Psoas muscle (tissue), 8 donors: ENCODE data around the gene GATA2. TPM values are rescaled to one million over a fixed set of nuclear protein-coding genes. Genes with fewer than 3 reads are reported as not detected.

ENCODE experiments used
- ATAC-seq, 4 donors: fragments of 200-7000 bp; cut with Tn5 transposase; one replicate each; pipeline ENCODE4 v1.9.1; 2020; ENCODE audit warnings: moderate library complexity in 3 of 4, mild to moderate bottlenecking in 2 of 4
- DNase-seq, 2 donors: peaks; one replicate each; pipeline ENCODE4 v3.0.0-alpha.2; 2020
- H3K27ac ChIP-seq: fragments of 200-600 bp; one replicate; pipeline ENCODE4 v1.8.0; 2022
- H3K27me3 ChIP-seq, 3 donors: fragments of 200-600 bp in 1 of 3; one replicate each; pipeline versions ENCODE4 v1.6.1 to v1.8.0; 2013 to 2022; ENCODE audit warnings: low read length in 2 of 3, mild to moderate bottlenecking in 2 of 3, moderate library complexity in 1 of 3; ENCODE audit not compliant: insufficient read depth in 3 of 3
- H3K36me3 ChIP-seq, 2 donors: fragments of 200-600 bp in 1 of 2; one replicate each; pipeline versions ENCODE4 v1.6.1 to v1.8.0; 2013 to 2022; ENCODE audit warnings: low read depth in 1 of 2, mild to moderate bottlenecking in 1 of 2, moderate library complexity in 1 of 2; ENCODE audit not compliant: insufficient read depth in 1 of 2
- H3K4me1 ChIP-seq: fragments of 200-600 bp; one replicate; pipeline ENCODE4 v1.8.0; 2022
- H3K4me3 ChIP-seq: fragments of 200-600 bp; one replicate; pipeline ENCODE4 v1.8.0; 2022; ENCODE audit warnings: mild to moderate bottlenecking
- H3K9me3 ChIP-seq: fragments of 200-600 bp; one replicate; pipeline ENCODE4 v1.8.0; 2022
- CTCF ChIP-seq: fragments of 200-600 bp; IDR thresholded peaks from one replicate; pipeline ENCODE4 v1.8.0; 2022; ENCODE audit warnings: antibody characterized with exemption
- WGBS, 3 donors: extraction: QIAGEN DNeasy Blood & Tissue Kit; methylation state at CpG; one replicate each; pipeline versions ENCODE4 v1.1.6 to v1.1.7; 2013; 5-methylcytosine and 5-hydroxymethylcytosine counted together
- intact Hi-C, 2 donors: fragments of 100-400 bp; cut with DNase I; formaldehyde crosslinking; loops; one replicate each; pipeline versions ENCODE4 v1.11.0 to v1.14.2; 2022
- polyA plus RNA-seq, 3 donors: library from polyadenylated mRNA; stranded (reverse); fragments of 200-250 nt; gene quantifications; one replicate each; pipeline ENCODE4 v1.2.3, GENCODE V29; 2013
- total RNA-seq, 4 donors: library from RNA; stranded (reverse); fragmentation: NEBNext Ultra II Directional in 2 of 4; extraction: Animal tissue kit (Norgen Biotek cat#: 25700) in 2 of 4; gene quantifications; one replicate each; pipeline versions ENCODE4 v1.2.1 to v1.2.4, GENCODE V29; 2021 to 2023
- donor health status: healthy with polysubstance abuse.
- donor health status: DM: no; HTN: no; CAD: no; lungs with moderate emphysema.
- donor health status: Bipolar disorder and iron deficiency.
- donor health status: healthy.
- donor health status: DM: yes; HTN: yes; CAD: no.
- donor health status: DM: no; HTN: no; CAD: no.
- donor health status: DM: no; HTN: no; CAD: no.
- donor health status: DM: yes; HTN: yes; CAD: no.

The GATA2 gene
- total and polyA plus RNA-seq, 7 donors = 4.2 to 8.8 (median 6.5) TPM

GRCh38 chr3:128468791-128469527, 24.0 kb downstream of the GATA2 start:
- intact Hi-C loops = no loop called here
- no peak overlapping the region for H3K27ac ChIP-seq
- no peaks in the 10 kb centered on the region for H3K36me3 ChIP-seq
- ATAC-seq (no peak), DNase-seq (no peak)
- H3K4me1 ChIP-seq = no peaks in the 10 kb centered on the region
- 87 to 92% (median 91%) methylated on average over 10 of the region's 10 CpGs for WGBS, 3 donors
- no peak for TF ChIP-seq CTCF
- H3K27me3 ChIP-seq = peaks cover 0 to 22% (median 0%) of the 10 kb centered on the region in 3 donors
- no peaks in the 10 kb centered on the region for H3K9me3 ChIP-seq
- no peak overlapping the region for H3K4me3 ChIP-seq

GRCh38 chr3:128468285-128468790, 24.7 kb downstream of the GATA2 start:
- Histone ChIP-seq H3K27me3 (peaks cover 0 to 16% (median 0%) of the 10 kb centered on the region in 3 donors), H3K4me1 (no peaks in the 10 kb centered on the region), H3K36me3 (no peaks in the 10 kb centered on the region), H3K4me3 (no peak overlapping the region), H3K9me3 (no peaks in the 10 kb centered on the region), H3K27ac (no peak overlapping the region)
- intact Hi-C loops = no loop called here
- ATAC-seq (no peak), DNase-seq (no peak)
- WGBS, 3 donors = 79 to 87% (median 83%) methylated on average over 17 of the region's 17 CpGs
- no peak for TF ChIP-seq CTCF

- WGBS, 3 donors = 88 to 91% (median 89%) methylated on average over 14 of the region's 14 CpGs
- H3K9me3 ChIP-seq = no peaks in the 10 kb centered on the region
- H3K4me1 ChIP-seq = no peaks in the 10 kb centered on the region
- TF ChIP-seq CTCF = no peak
- ATAC-seq (no peak), DNase-seq (no peak)
- no peaks in the 10 kb centered on the region for H3K36me3 ChIP-seq
- no peak within 1 kb of the TSS for H3K27ac ChIP-seq
- intact Hi-C loops = no loop called here
- no peak within 1 kb of the TSS for H3K4me3 ChIP-seq
- H3K27me3 ChIP-seq = peaks cover 0 to 14% (median 0%) of the 10 kb centered on the region in 3 donors
These were observed 26.0 kb downstream of the GATA2 start, which contains the start of gene DNAJB8 for GRCh38 chr3:128466840-128467541. Gene DNAJB8, minus strand, starts transcription at chr3:128466890. Its CDS starts 3,645 bp downstream, at chr3:128463245.

- 7 to 33% (median 22%) methylated on average over 1 of the region's 1 CpG for WGBS, 3 donors
- H3K36me3 ChIP-seq = no peaks in the 10 kb centered on the region
- no peaks in the 10 kb centered on the region for H3K4me1 ChIP-seq
- no peaks in the 10 kb centered on the region for H3K9me3 ChIP-seq
- intact Hi-C loops = no loop called here
- no peak overlapping the region for H3K27ac ChIP-seq
- peaks cover 0 to 11% (median 0%) of the 10 kb centered on the region in 3 donors for H3K27me3 ChIP-seq
- ATAC-seq (no peak), DNase-seq (no peak)
- no peak for TF ChIP-seq CTCF
- H3K4me3 ChIP-seq = no peak overlapping the region
These were observed 28.3 kb downstream of the GATA2 start for GRCh38 chr3:128464702-128465101.
